Epithelial cell of esophagus (primary cell): ENCODE measurements around the gene NCOR2.

ENCODE experiments used
- DNase-seq: peaks from one replicate; pipeline ENCODE4 v3.0.0; 2010; ENCODE audit warnings: low read depth
- H3K4me3 ChIP-seq: 2 replicates; pipeline ENCODE4 v1.5.1; 2011; ENCODE audit warnings: mild to moderate bottlenecking, low read length, control low read depth
- CTCF ChIP-seq: IDR thresholded peaks from 2 replicates; pipeline ENCODE4 v1.5.1; 2011; ENCODE audit warnings: low read depth, mild to moderate bottlenecking, low read length, control low read depth, inconsistent platforms; ENCODE audit not compliant: insufficient read depth; ENCODE audit errors: missing control alignments

Gene NCOR2

GRCh38 chr12:124523071-124523470 is 44.3 kb downstream of the NCOR2 start:
- peak; percentile 68 for DNase-seq
- no peak for TF ChIP-seq CTCF
- H3K4me3 ChIP-seq, result no peak overlapping the region

- H3K4me3 ChIP-seq, result no peak overlapping the region
- no peak for DNase-seq
- no peak for TF ChIP-seq CTCF
Observed at GRCh38 chr12:124520907-124521306, 46.5 kb downstream of the NCOR2 start.

- TF ChIP-seq CTCF, result no peak
- peak; percentile 85 for DNase-seq
- H3K4me3 ChIP-seq, result no peak overlapping the region
Observed at GRCh38 chr12:124520265-124520701, 47.1 kb downstream of the NCOR2 start.

GRCh38 chr12:124519746-124520145 is 47.7 kb downstream of the NCOR2 start:
- DNase-seq, result no peak
- H3K4me3 ChIP-seq, result no peak overlapping the region
- TF ChIP-seq CTCF, result no peak

- peak overlapping the region; percentile 68 for H3K4me3 ChIP-seq
- DNase-seq, result peak; percentile 98
- TF ChIP-seq CTCF, result no peak
Observed at GRCh38 chr12:124518051-124518932, 49.1 kb downstream of the NCOR2 start.
